HEK293T (cell line): ENCODE data around the gene CLTA.

ENCODE experiments used
- CTCF ChIA-PET: fragments of 350-600 bp; formaldehyde crosslinking; extraction: SDS; loops from one replicate; lab custom pipeline; 2021; ENCODE audit warnings: antibody characterized with exemption, inconsistent platforms; lab: Yijun Ruan, JAX
- POLR2A ChIA-PET: fragments of 350-600 bp; formaldehyde crosslinking; extraction: SDS; loops from one replicate; lab custom pipeline; 2020; ENCODE audit warnings: antibody characterized with exemption, inconsistent platforms; lab: Yijun Ruan, JAX
- DNase-seq: peaks from one replicate; pipeline ENCODE4 v3.0.0; 2012; ENCODE audit warnings: mixed read lengths; ENCODE audit errors: extremely low spot score
- ARNT ChIP-seq: fragments of 450-650 bp; IDR thresholded peaks from 2 replicates; pipeline ENCODE4 v1.6.1; 2017; ENCODE audit warnings: mild to moderate bottlenecking
- BHLHE40 ChIP-seq: fragments of 450-650 bp; IDR thresholded peaks from 2 replicates; pipeline ENCODE4 v1.6.1; 2016; ENCODE audit warnings: mild to moderate bottlenecking, moderate library complexity, borderline replicate concordance
- CTBP1 ChIP-seq: fragments of 450-650 bp; IDR thresholded peaks from 2 replicates; pipeline ENCODE4 v1.6.1; 2016; ENCODE audit warnings: borderline replicate concordance
- ELF4 ChIP-seq: fragments of 450-650 bp; IDR thresholded peaks from 2 replicates; pipeline ENCODE4 v1.6.1; 2017; ENCODE audit warnings: antibody characterized with exemption
- FOXA1 ChIP-seq: fragments of 450-650 bp; IDR thresholded peaks from 2 replicates; pipeline ENCODE4 v1.6.1; 2016; ENCODE audit warnings: mild to moderate bottlenecking
- FOXK2 ChIP-seq: fragments of 450-650 bp; IDR thresholded peaks from 2 replicates; pipeline ENCODE4 v1.6.1; 2016; ENCODE audit warnings: mild to moderate bottlenecking
- FOXM1 ChIP-seq: fragments of 450-650 bp; IDR thresholded peaks from 2 replicates; pipeline ENCODE4 v1.6.1; 2017; ENCODE audit warnings: mild to moderate bottlenecking, borderline replicate concordance
- HDGF ChIP-seq: fragments of 450-650 bp; IDR thresholded peaks from 2 replicates; pipeline ENCODE4 v1.6.1; 2017; ENCODE audit warnings: antibody characterized with exemption, borderline replicate concordance
- L3MBTL2 ChIP-seq: fragments of 450-650 bp; conservative IDR thresholded peaks from 2 replicates; pipeline ENCODE4 v1.6.1; 2016; ENCODE audit warnings: mild to moderate bottlenecking
- LEF1 ChIP-seq: fragments of 450-650 bp; IDR thresholded peaks from 2 replicates; pipeline ENCODE4 v1.6.1; 2017; ENCODE audit warnings: mild to moderate bottlenecking, borderline replicate concordance
- NFRKB ChIP-seq: fragments of 450-650 bp; IDR thresholded peaks from 2 replicates; pipeline ENCODE4 v1.6.1; 2016; ENCODE audit warnings: mild to moderate bottlenecking, moderate library complexity
- PKNOX1 ChIP-seq: fragments of 450-650 bp; IDR thresholded peaks from 2 replicates; pipeline ENCODE4 v1.6.1; 2016
- SP1 ChIP-seq: fragments of 450-650 bp; IDR thresholded peaks from 2 replicates; pipeline ENCODE4 v1.6.1; 2017
- SUZ12 ChIP-seq: fragments of 450-650 bp; IDR thresholded peaks from 2 replicates; pipeline ENCODE4 v1.6.1; 2016; ENCODE audit warnings: mild to moderate bottlenecking
- TARDBP ChIP-seq: fragments of 450-650 bp; IDR thresholded peaks from 2 replicates; pipeline ENCODE4 v1.6.1; 2016
- ZNF384 ChIP-seq: fragments of 450-650 bp; IDR thresholded peaks from 2 replicates; pipeline ENCODE4 v1.6.1; 2016

Gene CLTA

GRCh38 chr9:36204906-36205547 lies 14.3 kb downstream of the CLTA start:
- CTCF ChIA-PET: interaction anchor here (0.6 kb wide), 1 partner anchor 122 kb away, joined by 4 read pairs; no protein-coding TSS in a partner anchor
- TF ChIP-seq PKNOX1: no peak
- POLR2A ChIA-PET: no interaction called here
- DNase-seq: peak; percentile 48

GRCh38 chr9:36207016-36207415 lies 16.3 kb downstream of the CLTA start:
- POLR2A ChIA-PET: interaction anchor here (1.5 kb wide), 1 partner anchor 16 kb away, joined by 6 read pairs; the partner anchor contains the start of gene CLTA
- CTCF ChIA-PET: no interaction called here
- no peak for TF ChIP-seq PKNOX1
- TF ChIP-seq CTBP1: no peak
- no peak for TF ChIP-seq SUZ12
- no peak for TF ChIP-seq ELF4
- no peak for TF ChIP-seq ZNF384
- TF ChIP-seq FOXA1: no peak
- TF ChIP-seq ARNT: no peak
- TF ChIP-seq FOXK2: no peak
- no peak for TF ChIP-seq TARDBP
- DNase-seq: no peak

- ChIA-PET POLR2A (interaction anchor here (1.5 kb wide), 1 partner anchor 17 kb away, joined by 6 read pairs; the partner anchor contains the start of gene CLTA), CTCF (no interaction called here)
- TF ChIP-seq SUZ12: no peak
- no peak for TF ChIP-seq PKNOX1
- TF ChIP-seq FOXA1: no peak
- no peak for TF ChIP-seq L3MBTL2
- no peak for TF ChIP-seq BHLHE40
- no peak for TF ChIP-seq NFRKB
- TF ChIP-seq ELF4: no peak
- no peak for TF ChIP-seq TARDBP
- TF ChIP-seq FOXM1: no peak
- TF ChIP-seq HDGF: no peak
- TF ChIP-seq SP1: no peak
- no peak for TF ChIP-seq LEF1
- TF ChIP-seq CTBP1: no peak
- TF ChIP-seq ARNT: no peak
- no peak for TF ChIP-seq FOXK2
- no peak for TF ChIP-seq ZNF384
- no peak for DNase-seq
Measured at GRCh38 chr9:36207546-36208012, 16.9 kb downstream of the CLTA start.

- POLR2A ChIA-PET: interaction anchor here (1.5 kb wide), 1 partner anchor 17 kb away, joined by 4 read pairs; no protein-coding TSS in a partner anchor
- no peak for TF ChIP-seq CTBP1
- no peak for TF ChIP-seq FOXM1
- no peak for TF ChIP-seq PKNOX1
- TF ChIP-seq ARNT: no peak
- TF ChIP-seq LEF1: no peak
- TF ChIP-seq FOXK2: no peak
- no peak for TF ChIP-seq BHLHE40
- TF ChIP-seq SP1: no peak
- TF ChIP-seq TARDBP: no peak
- no peak for TF ChIP-seq ELF4
- DNase-seq: no peak
- CTCF ChIA-PET: no interaction called here
Measured at GRCh38 chr9:36208521-36209253, 18.0 kb downstream of the CLTA start.

- ChIA-PET POLR2A (interaction anchor here (1.3 kb wide), 1 partner anchor 11 kb away, joined by 3 read pairs; no protein-coding TSS in a partner anchor), CTCF (no interaction called here)
- TF ChIP-seq SUZ12 (no peak), LEF1 (no peak), BHLHE40 (no peak), NFRKB (no peak), ARNT (no peak), SP1 (no peak), HDGF (no peak), FOXM1 (no peak), ELF4 (no peak), TARDBP (no peak), PKNOX1 (no peak), FOXA1 (no peak), ZNF384 (no peak), FOXK2 (no peak), L3MBTL2 (no peak), CTBP1 (no peak)
- DNase-seq: no peak
Measured at GRCh38 chr9:36210722-36211121, 20.0 kb downstream of the CLTA start.
